ENCODE data around the gene ZFP28.

The ZFP28 gene

GRCh38 chr19:56538761-56539263, at the start of gene ZFP28:
TSS of gene ZFP28 (plus strand) at chr19:56538948. CDS start at chr19:56539019, 71 bp downstream.
- peak; percentile 40 for DNase-seq (ENCODE audit: low read depth)

DNA sequence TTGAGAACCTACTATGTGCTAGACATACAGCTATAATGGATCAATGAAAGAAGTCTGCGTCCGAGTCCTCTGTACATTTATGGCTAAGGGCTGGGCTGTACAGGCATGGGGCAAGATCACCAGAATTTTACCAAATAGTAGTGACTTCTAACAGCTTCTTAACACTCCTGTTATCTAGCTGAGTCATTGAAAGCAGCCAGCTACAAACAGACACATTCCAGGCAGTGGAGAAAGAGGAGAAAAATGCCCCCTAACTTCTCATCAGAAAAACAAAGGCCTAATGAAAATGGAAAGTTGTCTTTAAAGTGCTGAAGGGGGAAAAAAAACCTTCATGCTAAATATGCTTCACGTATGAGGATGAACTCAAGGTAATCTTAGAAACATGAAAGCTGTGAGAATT, 47.3 kb upstream of the ZFP28 start:
- no peak for DNase-seq (ENCODE audit: low read depth)

GRCh38 chr19:56504581-56504980, 34.2 kb upstream of the ZFP28 start:
- peak; percentile 15 for DNase-seq (ENCODE audit: low read depth)

- DNase-seq (ENCODE audit: low read depth): peak; percentile 91
Measured at GRCh38 chr19:56507446-56508289, 31.1 kb upstream of the ZFP28 start, which contains the start of gene ZNF471. TSS of gene ZNF471 (plus strand) at chr19:56507855. CDS start at chr19:56511572, 3,717 bp downstream.

DNA sequence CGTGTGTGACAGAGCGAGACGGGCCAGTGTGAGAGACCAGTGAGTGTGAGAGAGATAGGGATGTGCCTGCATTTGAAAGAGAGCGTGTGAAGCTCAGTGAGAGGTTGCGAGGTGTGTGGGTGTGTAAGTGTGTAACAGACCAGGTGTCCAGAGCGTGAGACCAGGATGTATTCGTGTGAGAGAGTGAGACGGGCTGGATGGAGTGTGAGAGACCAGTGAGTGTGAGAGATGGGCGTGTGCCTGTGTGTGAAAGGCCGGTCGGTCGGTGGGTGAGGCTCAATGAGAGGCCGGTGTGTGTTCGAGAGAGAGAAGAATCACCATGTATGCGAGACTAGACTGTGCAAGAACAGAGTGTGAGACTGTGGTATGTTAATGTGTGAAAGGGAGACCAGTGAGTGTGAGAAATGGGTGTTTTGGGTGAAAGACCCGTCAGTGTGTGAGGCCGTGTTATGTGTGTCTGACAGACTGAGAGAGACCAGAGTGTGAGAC, 30.4 kb upstream of the ZFP28 start:
- DNase-seq (ENCODE audit: low read depth): no peak

DNA sequence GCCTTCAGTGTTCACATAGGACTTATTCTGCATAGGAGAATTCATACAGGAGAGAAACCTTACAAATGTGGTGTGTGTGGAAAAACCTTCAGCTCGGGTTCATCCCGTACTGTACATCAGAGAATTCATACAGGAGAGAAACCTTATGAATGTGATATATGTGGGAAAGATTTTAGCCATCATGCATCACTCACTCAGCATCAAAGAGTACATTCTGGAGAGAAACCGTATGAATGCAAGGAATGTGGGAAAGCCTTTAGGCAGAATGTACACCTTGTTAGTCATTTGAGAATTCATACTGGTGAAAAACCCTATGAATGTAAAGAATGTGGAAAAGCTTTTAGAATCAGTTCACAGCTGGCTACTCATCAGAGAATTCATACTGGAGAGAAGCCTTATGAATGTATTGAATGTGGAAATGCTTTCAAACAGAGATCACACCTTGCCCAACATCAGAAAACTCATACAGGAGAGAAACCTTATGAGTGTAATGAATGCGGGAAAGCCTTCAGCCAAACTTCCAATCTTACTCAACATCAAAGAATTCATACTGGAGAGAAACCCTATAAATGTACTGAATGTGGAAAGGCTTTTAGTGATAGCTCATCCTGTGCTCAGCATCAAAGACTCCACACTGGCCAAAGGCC, 13.4 kb upstream of the ZFP28 start:
- DNase-seq (ENCODE audit: low read depth): no peak

DNA sequence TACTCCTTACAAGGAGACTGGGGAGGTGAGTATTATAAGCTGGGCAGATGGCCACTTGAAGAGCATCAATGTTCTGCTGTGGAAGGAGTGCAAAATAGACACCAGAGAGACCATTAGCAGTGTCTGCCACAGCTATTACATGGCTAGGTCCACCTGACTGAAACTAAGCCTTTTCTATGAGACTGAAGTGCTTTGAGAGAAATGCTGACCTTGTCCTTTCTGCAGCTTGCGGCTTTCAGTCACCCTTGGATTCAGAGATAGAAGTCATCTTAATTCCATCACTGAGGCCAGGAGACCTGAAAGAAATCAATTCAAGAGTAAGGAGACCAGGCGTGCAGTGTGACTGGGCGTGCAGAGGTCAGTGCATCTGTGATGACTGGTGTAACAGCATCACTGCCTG, 1.3 kb upstream of the ZFP28 start:
- DNase-seq (ENCODE audit: low read depth): no peak

DNA sequence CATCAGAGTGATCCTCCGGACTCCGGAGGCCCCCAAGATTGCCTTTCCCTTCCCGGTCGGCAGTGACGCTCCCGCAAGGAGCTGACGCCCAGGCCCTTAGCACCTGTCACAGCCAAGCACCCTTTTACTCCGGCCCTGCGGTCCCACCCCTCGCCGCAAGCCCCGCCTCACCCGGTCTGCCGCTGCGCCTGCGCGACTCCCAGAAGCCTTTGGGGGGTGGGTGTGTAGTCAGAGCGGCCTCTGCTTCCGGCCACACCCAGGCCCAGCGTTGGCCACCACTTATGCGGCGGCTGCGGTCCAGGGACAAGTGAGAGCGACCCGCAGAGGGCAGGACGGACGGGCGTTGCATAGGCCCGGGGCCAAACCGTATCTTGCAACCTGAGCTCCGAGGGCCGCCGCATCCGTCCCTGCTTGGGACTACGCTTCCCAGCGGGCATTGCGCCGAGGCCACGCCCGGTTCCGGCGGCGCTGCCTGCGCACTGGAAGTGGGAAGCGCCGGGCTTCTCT, 441 bp upstream of the ZFP28 start:
- DNase-seq (ENCODE audit: low read depth): peak; percentile 79

GRCh38 chr19:56543776-56544175, 5.0 kb downstream of the ZFP28 start:
- DNase-seq (ENCODE audit: low read depth): no peak

DNA sequence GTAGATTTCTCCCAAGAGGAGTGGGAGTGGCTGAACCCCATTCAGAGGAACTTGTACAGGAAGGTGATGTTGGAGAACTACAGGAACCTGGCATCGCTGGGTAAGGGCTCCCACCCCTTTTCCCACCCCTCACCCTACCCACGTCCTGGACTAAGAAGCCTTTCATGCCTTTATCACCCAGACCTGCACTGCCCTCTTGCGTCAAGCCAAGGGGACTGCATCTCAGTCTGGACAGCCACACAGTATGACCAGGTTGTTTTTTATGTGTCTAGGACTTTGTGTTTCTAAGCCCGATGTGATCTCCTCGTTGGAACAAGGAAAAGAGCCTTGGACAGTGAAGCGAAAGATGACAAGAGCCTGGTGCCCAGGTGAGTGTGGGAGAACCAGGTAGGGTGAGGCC, 8.8 kb downstream of the ZFP28 start:
- DNase-seq (ENCODE audit: low read depth): no peak

DNA sequence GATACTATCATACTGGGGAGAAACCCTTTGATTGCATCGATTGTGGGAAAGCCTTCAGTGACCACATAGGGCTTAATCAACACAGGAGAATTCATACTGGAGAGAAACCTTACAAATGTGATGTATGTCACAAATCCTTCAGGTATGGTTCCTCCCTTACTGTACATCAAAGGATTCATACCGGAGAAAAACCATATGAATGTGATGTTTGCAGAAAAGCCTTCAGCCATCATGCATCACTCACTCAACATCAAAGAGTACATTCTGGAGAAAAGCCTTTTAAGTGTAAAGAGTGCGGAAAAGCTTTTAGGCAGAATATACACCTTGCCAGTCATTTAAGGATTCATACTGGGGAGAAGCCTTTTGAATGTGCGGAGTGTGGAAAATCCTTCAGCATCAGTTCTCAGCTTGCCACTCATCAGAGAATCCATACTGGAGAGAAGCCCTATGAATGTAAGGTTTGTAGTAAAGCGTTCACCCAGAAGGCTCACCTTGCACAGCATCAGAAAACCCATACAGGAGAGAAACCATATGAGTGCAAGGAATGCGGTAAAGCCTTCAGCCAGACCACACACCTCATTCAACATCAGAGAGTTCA, 15.6 kb downstream of the ZFP28 start:
- no peak for DNase-seq (ENCODE audit: low read depth)

DNA sequence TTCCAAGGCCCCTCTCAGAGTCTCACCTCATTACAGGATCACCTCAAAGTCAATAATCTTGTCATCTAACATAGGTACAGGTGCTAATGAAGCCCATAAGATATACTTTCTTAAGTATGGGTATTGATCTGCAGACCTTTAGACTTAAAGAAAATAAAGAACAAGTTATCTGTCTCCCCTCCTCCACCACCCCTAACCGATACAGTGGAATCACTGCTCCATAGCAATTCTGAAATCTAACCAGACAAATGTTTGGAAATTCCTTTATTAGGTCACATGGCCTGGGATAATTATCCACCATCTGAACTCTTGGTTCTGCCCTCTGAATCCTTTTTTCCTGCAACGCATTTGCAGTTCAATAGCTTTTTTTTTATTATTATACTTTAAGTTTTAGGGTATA, 24.0 kb downstream of the ZFP28 start:
- no peak for DNase-seq (ENCODE audit: low read depth)

DNA sequence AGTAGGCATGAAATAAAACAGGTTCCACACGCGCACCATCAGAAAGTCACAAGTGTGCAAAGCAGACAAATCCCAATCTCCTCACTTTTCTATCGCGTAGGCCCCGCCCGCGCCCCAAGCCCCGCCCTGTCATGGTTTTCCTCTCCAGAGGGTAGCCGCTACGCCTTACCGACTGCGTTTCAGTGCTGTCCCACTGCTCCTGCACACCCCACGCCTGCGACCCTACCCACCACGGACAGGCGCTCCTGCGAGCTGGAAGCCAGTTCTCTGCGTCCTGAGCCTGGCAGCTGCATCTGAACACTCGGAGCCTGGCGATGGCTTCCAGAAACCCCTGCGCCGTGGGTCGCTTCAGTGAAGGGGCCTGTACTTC, 28.1 kb downstream of the ZFP28 start:
- no peak for DNase-seq (ENCODE audit: low read depth)

DNA sequence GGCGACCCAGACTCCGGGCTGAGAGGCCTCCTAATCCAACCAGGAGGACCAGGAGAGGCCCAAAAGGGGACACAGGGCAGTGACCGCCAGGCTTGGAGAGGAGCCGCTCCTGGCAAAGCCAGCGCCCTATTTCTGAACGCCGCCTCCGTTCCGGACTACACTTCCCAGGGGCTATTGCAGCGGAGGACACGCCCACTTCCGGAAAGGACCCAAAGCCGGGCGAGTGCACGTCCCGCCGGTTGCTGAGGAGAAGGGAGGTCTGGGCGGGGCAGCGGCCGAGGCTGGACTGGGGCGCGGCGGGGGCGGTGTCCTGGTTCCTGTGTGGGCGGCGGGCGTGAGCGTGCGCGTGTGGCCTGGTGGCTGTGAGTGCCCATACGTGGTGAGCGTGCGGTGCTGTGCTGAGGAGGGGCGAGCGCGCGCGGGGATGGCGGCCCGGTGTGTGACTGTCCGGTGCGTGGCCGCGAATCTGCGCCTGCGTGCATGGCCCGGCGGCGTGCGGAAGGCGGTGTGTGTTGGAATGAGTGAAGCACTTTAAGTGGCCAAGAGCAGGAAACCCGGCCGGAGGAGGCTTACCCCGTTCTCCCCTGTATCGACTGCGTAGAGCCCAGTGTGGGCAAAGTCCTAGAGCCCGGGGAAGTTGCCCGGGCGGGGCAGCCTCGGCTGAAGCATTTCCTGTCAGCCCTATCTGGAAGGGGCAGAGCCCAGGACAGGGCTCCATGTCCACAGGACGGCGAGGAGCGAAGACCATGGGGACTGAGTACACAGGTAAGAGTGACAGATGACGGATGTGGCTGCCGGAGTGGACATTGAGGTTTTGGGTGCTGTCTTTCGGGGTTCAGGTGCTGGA, 28.7 kb downstream of the ZFP28 start, which contains the start of gene ZNF470:
TSS of gene ZNF470 (plus strand) at position 195 of the 847 bp plus-strand sequence. CDS start 2,844 bp downstream, outside the sequence.
- DNase-seq (ENCODE audit: low read depth): peak; percentile 66

DNA sequence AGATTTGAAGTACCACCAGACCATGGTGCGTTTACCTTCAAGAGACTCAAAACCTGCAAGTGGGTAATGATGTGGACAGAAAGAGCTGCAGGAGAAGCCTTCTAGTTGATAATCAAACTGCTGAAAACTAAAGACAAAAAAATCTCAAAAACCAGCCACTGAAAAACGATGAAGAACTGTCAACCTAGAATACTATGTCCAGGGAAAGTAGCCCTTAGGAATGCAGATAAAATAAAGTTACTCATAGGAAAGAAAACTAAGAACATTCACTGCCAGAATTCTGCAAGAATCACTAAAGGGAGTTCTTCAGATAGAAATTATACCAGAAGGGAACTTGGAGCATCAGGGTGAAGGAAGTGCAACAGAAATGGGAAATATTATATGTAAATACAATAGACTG, 33.8 kb downstream of the ZFP28 start:
- no peak for DNase-seq (ENCODE audit: low read depth)

DNA sequence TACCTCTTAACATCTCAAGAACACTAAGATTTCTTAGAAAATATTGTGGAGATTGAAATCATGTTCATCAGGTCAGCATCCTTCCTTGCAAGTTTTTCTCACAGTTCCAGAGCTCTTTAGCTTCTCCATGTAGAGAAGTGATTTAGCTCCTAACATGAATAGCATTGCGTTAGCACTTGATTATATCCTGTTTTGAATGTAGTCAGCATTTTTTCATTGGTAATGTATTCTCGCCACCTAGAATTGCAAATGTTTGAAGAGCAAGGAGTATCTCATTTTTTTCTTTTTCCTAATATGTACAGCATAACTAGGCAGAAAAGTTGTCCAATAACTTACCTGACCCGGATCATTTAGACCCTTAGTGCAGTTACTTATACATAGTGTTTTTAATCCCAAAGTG, 35.2 kb downstream of the ZFP28 start:
- no peak for DNase-seq (ENCODE audit: low read depth)

GRCh38 chr19:56577719-56578602, 39.2 kb downstream of the ZFP28 start:
- no peak for DNase-seq (ENCODE audit: low read depth)

DNA sequence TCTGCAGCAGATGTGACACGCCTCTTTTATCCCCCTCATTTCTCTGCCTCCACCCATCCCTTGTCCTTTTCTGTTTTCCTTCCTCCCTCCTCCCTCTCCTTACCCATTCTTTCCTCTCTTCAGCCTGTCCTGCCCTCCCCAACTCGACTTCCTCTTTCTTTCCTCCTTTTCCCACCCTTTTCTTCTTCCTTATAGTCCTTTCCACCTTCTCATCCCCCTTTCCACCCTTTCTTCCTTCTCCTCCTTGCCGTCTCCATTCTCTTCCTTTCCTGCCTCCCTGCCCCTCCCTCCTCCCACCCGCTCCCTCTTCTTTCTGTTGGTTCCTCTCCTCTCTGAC, 55.7 kb downstream of the ZFP28 start:
- no peak for DNase-seq (ENCODE audit: low read depth)

- peak; percentile 66 for DNase-seq (ENCODE audit: low read depth)
Measured at GRCh38 chr19:56594783-56595547, 56.2 kb downstream of the ZFP28 start, which contains the start of gene ZNF71. TSS of gene ZNF71 (plus strand) at chr19:56595302. CDS start at chr19:56601559, 6,257 bp downstream.

DNA sequence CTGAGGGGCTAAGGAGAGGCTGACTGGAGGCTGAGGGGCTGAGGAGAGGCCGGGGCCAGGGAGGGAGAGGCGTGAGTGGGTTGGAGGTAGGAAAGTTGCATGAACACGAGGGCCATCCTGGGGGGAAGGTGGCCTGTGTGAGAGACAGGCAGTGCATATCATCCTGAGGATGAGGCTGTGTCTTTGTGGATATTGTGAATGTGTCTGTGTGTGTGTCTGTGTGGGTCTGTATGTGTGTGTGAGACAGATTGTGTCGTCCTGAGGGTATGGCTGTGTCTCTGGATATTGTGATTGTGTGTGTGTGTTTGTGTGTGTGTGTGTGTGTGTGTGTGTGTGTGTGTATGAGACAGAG, 56.8 kb downstream of the ZFP28 start:
- DNase-seq (ENCODE audit: low read depth): no peak

Measured in HS-27A (cell line).